K562 (cell line): ENCODE results near the gene NACA2. TPM values are rescaled to one million over a fixed set of nuclear protein-coding genes. Genes with fewer than 3 reads are reported as not detected.
A peak's percentile ranks its signal among the peaks of the same experiment; 100 is the strongest.

Source experiments
- ATAC-seq: fragments of 200-7000 bp; cut with Tn5 transposase; 3 replicates; pipeline ENCODE4 v1.9.1; 2020; ENCODE audit warnings: moderate library complexity
- BruUV-seq: library from RNA; stranded (reverse); fragments of 400-500 nt; replicated peaks from 2 replicates; lab custom pipeline; 2021; lab: Mats Ljungman, UMichigan
- CTCF ChIA-PET: fragments of 300-600 bp; formaldehyde crosslinking; extraction: SDS; loops from one replicate; lab custom pipeline; 2021; ENCODE audit warnings: low intra/inter-chr PET ratio; lab: Yijun Ruan, JAX
- POLR2A ChIA-PET: fragments of 300-600, 350-650 bp; sonication (Branson Sonifier 250); formaldehyde crosslinking; extraction: SDS; loops from one replicate; lab custom pipeline; 2021; ENCODE audit warnings: antibody characterized with exemption, inconsistent platforms; lab: Yijun Ruan, JAX
- DNase-seq, 4 experiments: peaks; one replicate each; pipeline versions ENCODE4 v3.0.0 to v3.0.0-alpha.2; 2011 to 2018; ENCODE audit warnings: low spot score in 3 of 4, mixed read lengths in 3 of 4; ENCODE audit errors: extremely low read depth in 1 of 4
- FAIRE-seq: peaks from 2 replicates; lab custom pipeline; 2011; peaks lifted over from hg19 to GRCh38; lab: Jason Lieb, UNC
- H2AFZ ChIP-seq: 2 replicates; pipeline ENCODE4 v1.6.0; 2011; ENCODE audit warnings: low read depth, low read length, control low read depth, inconsistent platforms
- H3K27ac ChIP-seq: fragments of 200-600 bp; 3 replicates; pipeline ENCODE4 v1.8.0; 2011; ENCODE audit warnings: low read depth, mild to moderate bottlenecking, control low read depth, inconsistent platforms, low read length, moderate library complexity, mixed read lengths; ENCODE audit errors: extremely low read depth
- H3K27me3 ChIP-seq, 2 experiments: fragments of 300-600 bp in 1 of 2; 2 replicates in 1 of 2; 3 replicates in 1 of 2; pipeline versions ENCODE4 v1.6.0 to v1.8.0; 2011; ENCODE audit warnings: inconsistent platforms in 2 of 2, low read length in 2 of 2, mild to moderate bottlenecking in 1 of 2, mixed read lengths in 1 of 2, moderate library complexity in 1 of 2; ENCODE audit not compliant: control insufficient read depth in 2 of 2, insufficient read depth in 2 of 2
- H3K36me3 ChIP-seq: fragments of 300-600 bp; 3 replicates; pipeline ENCODE4 v1.8.0; 2011; ENCODE audit warnings: mild to moderate bottlenecking, low read length, inconsistent platforms; ENCODE audit not compliant: control insufficient read depth, insufficient read depth
- H3K4me1 ChIP-seq, 2 experiments: fragments of 200-600 bp in 1 of 2; replicated peaks in 1 of 2; 2 replicates in 1 of 2; 3 replicates in 1 of 2; pipeline versions ENCODE4 v1.5.1 to v1.8.0; 2011; ENCODE audit warnings: inconsistent platforms in 2 of 2, low read length in 2 of 2, mild to moderate bottlenecking in 1 of 2, mixed read lengths in 1 of 2, moderate library complexity in 1 of 2; ENCODE audit not compliant: control insufficient read depth in 2 of 2, insufficient read depth in 2 of 2
- H3K4me2 ChIP-seq: 2 replicates; pipeline ENCODE4 v1.6.1; 2011; ENCODE audit warnings: low read length, control low read depth, inconsistent platforms, mixed read lengths; ENCODE audit not compliant: insufficient read depth
- H3K4me3 ChIP-seq: fragments of 200-600 bp; sonication (generic), shearing (Covaris generic); 2 replicates; pipeline ENCODE4 v1.5.1; 2016; ENCODE audit warnings: control low read depth, inconsistent platforms
- H3K79me2 ChIP-seq: fragments of 200-600 bp; 3 replicates; pipeline ENCODE4 v1.8.0; 2011; ENCODE audit warnings: low read length, inconsistent platforms; ENCODE audit not compliant: control insufficient read depth, insufficient read depth
- H3K9ac ChIP-seq, 2 experiments: 2 replicates each; pipeline versions ENCODE4 v1.6.0 to v1.6.1; 2011; ENCODE audit warnings: low read depth in 2 of 2, low read length in 2 of 2, control low read depth in 1 of 2, inconsistent platforms in 1 of 2, mild to moderate bottlenecking in 1 of 2, mixed read lengths in 1 of 2; ENCODE audit not compliant: insufficient read depth in 1 of 2
- H3K9me1 ChIP-seq: one replicate; pipeline ENCODE4 v1.6.0; 2011; ENCODE audit warnings: inconsistent platforms, mild to moderate bottlenecking, low read length, moderate library complexity; ENCODE audit not compliant: control insufficient read depth, insufficient read depth
- H3K9me3 ChIP-seq: replicated peaks from 2 replicates; pipeline ENCODE4 v1.5.1; 2011; ENCODE audit warnings: low read depth, low read length, inconsistent platforms; ENCODE audit not compliant: control insufficient read depth, insufficient read depth
- H4K20me1 ChIP-seq: replicated peaks from 2 replicates; pipeline ENCODE4 v1.6.1; 2011; ENCODE audit warnings: low read length, inconsistent platforms, mixed read lengths; ENCODE audit not compliant: control insufficient read depth, insufficient read depth
- KLF1 ChIP-seq: fragments of 450-650 bp; IDR thresholded peaks from 2 replicates; pipeline ENCODE4 v1.6.1; 2016; ENCODE audit warnings: missing genetic modification characterization, missing compliant biosample characterization
- ZBTB11 ChIP-seq, 3 experiments: fragments of 200-800 bp in 1 of 3; fragments of 250-450 bp in 1 of 3; fragments of 450-650 bp in 1 of 3; sonication (Bioruptor Pico) in 1 of 3; sonication (Bioruptor generic) in 1 of 3; formaldehyde crosslinking in 1 of 3; IDR thresholded peaks; 2 replicates each; pipeline versions ENCODE4 v1.6.1 to v1.8.0; 2016 to 2022; ENCODE audit warnings: mild to moderate bottlenecking in 2 of 3, missing genetic modification characterization in 2 of 3, missing compliant biosample characterization in 1 of 3, moderate library complexity in 1 of 3
- WGBS: fragments of 100-300 bp; shearing (Covaris generic); methylation state at CpG from one replicate; pipeline ENCODE4 v1.1.6; 2016; ENCODE audit warnings: low coverage, mixed read lengths; ENCODE audit not compliant: insufficient coverage; ENCODE audit errors: missing lambda C conversion rate; 5-methylcytosine and 5-hydroxymethylcytosine counted together
- in situ Hi-C: fragments of 300-500 bp; cut with MboI; formaldehyde crosslinking; loops from 4 replicates; pipeline ENCODE4 v1.15.0; 2018; ENCODE audit warnings: inconsistent platforms, mixed read lengths
- intact Hi-C: fragments of 100-400 bp; cut with micrococcal nuclease; formaldehyde crosslinking; loops from 2 replicates; pipeline ENCODE4 v1.14.2; 2022
- polyA plus RNA-seq, 8 experiments: library from polyadenylated mRNA; depleted of rRNA in 4 of 8; stranded (reverse) in 5 of 8; unstranded in 3 of 8; fragments of >200 nt; fragmentation: Nextera tagmentation in 2 of 8; fragmentation: Illumina TruSeq in 1 of 8; extraction: Ambion mirVana in 2 of 8; extraction: Trizol in 1 of 8; gene quantifications; 2 replicates each; pipeline versions ENCODE4 v1.2.1 to v1.2.3, GENCODE V29; 2011 to 2014; ENCODE audit warnings: inconsistent platforms in 1 of 8, missing spikeins in 1 of 8
- total RNA-seq, 7 experiments: library from RNA; depleted of rRNA in 6 of 7; stranded (reverse); fragments of >200 nt in 6 of 7; fragmentation: Illumina TruSeq in 2 of 7; extraction: Trizol in 2 of 7; gene quantifications; 2 replicates each; pipeline versions ENCODE4 v1.2.1 to v1.2.3, GENCODE V29; 2011 to 2021; ENCODE audit warnings: low replicate concordance in 1 of 7

The NACA2 gene
- total and polyA plus RNA-seq, 9 of the 15 experiments (the other 6 are each of a cell fraction or from before 2014, with no cell fraction given) = 0.13 to 0.29 (median 0.23) TPM; not detected in 4

GRCh38 chr17:61598014-61598413 lies 7.0 kb upstream of the NACA2 start:
- FAIRE-seq = no peak
- Histone ChIP-seq H3K27me3 (peaks cover 8 to 10% of the 10 kb centered on the region in 2 experiments; a peak in 3 of 5 replicates), H3K4me1 (no peaks in the 10 kb centered on the region), H3K4me2 (no peak overlapping the region), H4K20me1 (no peaks in the 10 kb centered on the region), H3K9me3 (no peaks in the 10 kb centered on the region), H2AFZ (no peak overlapping the region), H3K36me3 (no peaks in the 10 kb centered on the region), H3K27ac (no peak overlapping the region), H3K79me2 (no peaks in the 10 kb centered on the region), H3K4me3 (no peak overlapping the region), H3K9ac (no peak overlapping the region), H3K9me1 (no peaks in the 10 kb centered on the region)
- ATAC-seq = no peak
- CTCF ChIA-PET = no interaction called here
- TF ChIP-seq ZBTB11 (CRISPR knock-in tag; IDR thresholded peaks at IDR 0.05) (peak in 1 of 3 experiments; percentile 63; a peak in 2 of 6 replicates), KLF1 (no peak)
- WGBS = 0% methylated on average over 2 of the region's 2 CpGs
- intact Hi-C loops = no loop called here
- in situ Hi-C loops = no loop called here
- POLR2A ChIA-PET = interaction anchor here (0.5 to 1.2 kb wide), 3 partner anchors 12 to 527 kb away, joined by 3 to 5 read pairs (median 4); no protein-coding TSS in a partner anchor
- no peak for DNase-seq
- no TSS peak for BruUV-seq
